HG03571 (cell line): ENCODE measurements around the gene PPM1L.
"Not testable (repeated sequence)": the region's sequence is repeated elsewhere in the genome, so short reads cannot be mapped to it uniquely, and the experiment has no call there.

Experiments used
- ATAC-seq: cut with Tn5 transposase; IDR thresholded peaks from one replicate; pipeline ENCODE4 v1.9.1; 2021; ENCODE audit not compliant: unreplicated experiment

PPM1L gene

GRCh38 chr3:160755776-160756304, at the start of gene PPM1L:
PPM1L (plus strand) TSS chr3:160756231.
- peak; percentile 44 for ATAC-seq

GRCh38 chr3:160707187-160707794, 48.7 kb upstream of the PPM1L start:
- ATAC-seq, result no peak

- ATAC-seq, result no peak
Measured at GRCh38 chr3:160709477-160710182, 46.4 kb upstream of the PPM1L start.

GRCh38 chr3:160713144-160713543, 42.9 kb upstream of the PPM1L start:
- ATAC-seq, result not testable (repeated sequence)

GRCh38 chr3:160719710-160720109, 36.3 kb upstream of the PPM1L start:
- ATAC-seq, result no peak

GRCh38 chr3:160720123-160720746, 35.8 kb upstream of the PPM1L start:
- no peak for ATAC-seq

- no peak for ATAC-seq
Measured at GRCh38 chr3:160722331-160722730, 33.7 kb upstream of the PPM1L start.

- no peak for ATAC-seq
Measured at GRCh38 chr3:160725338-160725737, 30.7 kb upstream of the PPM1L start.

- no peak for ATAC-seq
Measured at GRCh38 chr3:160735826-160736225, 20.2 kb upstream of the PPM1L start.

GRCh38 chr3:160738048-160738447, 18.0 kb upstream of the PPM1L start:
- no peak for ATAC-seq

- no peak for ATAC-seq
Measured at GRCh38 chr3:160739079-160739478, 17.0 kb upstream of the PPM1L start.

- ATAC-seq, result no peak
Measured at GRCh38 chr3:160746976-160747375, 9.1 kb upstream of the PPM1L start.

- ATAC-seq, result no peak
Measured at GRCh38 chr3:160747422-160747821, 8.6 kb upstream of the PPM1L start.

- ATAC-seq, result no peak
Measured at GRCh38 chr3:160748231-160748630, 7.8 kb upstream of the PPM1L start.

GRCh38 chr3:160748787-160749186, 7.2 kb upstream of the PPM1L start:
- no peak for ATAC-seq

- no peak for ATAC-seq
Measured at GRCh38 chr3:160753953-160754352, 2.1 kb upstream of the PPM1L start.

- ATAC-seq, result no peak
Measured at GRCh38 chr3:160754371-160754854, 1.6 kb upstream of the PPM1L start.

- peak; percentile 91 for ATAC-seq
Measured at GRCh38 chr3:160754855-160755747, 930 bp upstream of the PPM1L start.

- ATAC-seq, result no peak
Measured at GRCh38 chr3:160757233-160758106, 1.4 kb downstream of the PPM1L start.
